ENCODE data around the gene GPAT2. TPM values are rescaled to one million over a fixed set of nuclear protein-coding genes. Genes with fewer than 3 reads are reported as not detected.
"Not testable (repeated sequence)": the region's sequence is repeated elsewhere in the genome, so short reads cannot be mapped to it uniquely, and the experiment has no call there.

The GPAT2 gene
- total and polyA plus RNA-seq, 5 donors = 1.1 to 3.1 (median 1.8) TPM

- intact Hi-C loops (cut with DNase I) = loop anchor here (10.0 kb wide), 1 partner anchor 93 kb away; the partner anchor contains the start of gene ADRA2B (in 4 of the 4)
Observed at GRCh38 chr2:96022126-96022525, 12.6 kb downstream of the GPAT2 start.

GRCh38 chr2:96021142-96021541, 13.6 kb downstream of the GPAT2 start:
- intact Hi-C loops (cut with DNase I) = loop anchor here (10.0 kb wide), 1 partner anchor 94 kb away; the partner anchor contains the start of gene ADRA2B (in 4 of the 4)
- ATAC-seq; H3K4me3 ChIP-seq (ENCODE audit: low read length); H3K27me3 ChIP-seq (ENCODE audit: control insufficient read depth, insufficient read depth); H3K27ac ChIP-seq (ENCODE audit: low read length); H3K4me1 ChIP-seq (ENCODE audit: control insufficient read depth, insufficient read depth, low read length); H3K9me3 ChIP-seq (ENCODE audit: control insufficient read depth, low read length); DNase-seq: not testable (repeated sequence)
- 93% methylated on average over 4 of the region's 4 CpGs for WGBS

More at GRCh38 chr2:96022126-96022525, 12.6 kb downstream of the GPAT2 start:
- not testable (repeated sequence) for H3K4me3 ChIP-seq (ENCODE audit: low read length); H3K9me3 ChIP-seq (ENCODE audit: control insufficient read depth, low read length); H3K27me3 ChIP-seq (ENCODE audit: control insufficient read depth, insufficient read depth); ATAC-seq; H3K4me1 ChIP-seq (ENCODE audit: control insufficient read depth, insufficient read depth, low read length); H3K27ac ChIP-seq (ENCODE audit: low read length); DNase-seq
- 93% methylated on average over 7 of the region's 7 CpGs for whole genome bisulfite sequencing

- H3K4me1 ChIP-seq (ENCODE audit: control insufficient read depth, insufficient read depth, low read length); H3K27me3 ChIP-seq (ENCODE audit: control insufficient read depth, insufficient read depth); DNase-seq; H3K4me3 ChIP-seq (ENCODE audit: low read length); H3K9me3 ChIP-seq (ENCODE audit: control insufficient read depth, low read length); ATAC-seq; H3K27ac ChIP-seq (ENCODE audit: low read length): not testable (repeated sequence)
- WGBS = 59% methylated on average over 4 of the region's 9 CpGs
- intact Hi-C loops (cut with DNase I) = loop anchor here (10.0 kb wide), 1 partner anchor 95 kb away; the partner anchor contains the start of gene ADRA2B (in 4 of the 4)
Observed at GRCh38 chr2:96019909-96020590, 14.7 kb downstream of the GPAT2 start.

- H3K4me3 ChIP-seq (ENCODE audit: low read length); ATAC-seq: not testable (repeated sequence)
- WGBS = 86% methylated on average over 3 of the region's 4 CpGs
Observed at GRCh38 chr2:96016321-96016720, 18.4 kb downstream of the GPAT2 start.

DNA sequence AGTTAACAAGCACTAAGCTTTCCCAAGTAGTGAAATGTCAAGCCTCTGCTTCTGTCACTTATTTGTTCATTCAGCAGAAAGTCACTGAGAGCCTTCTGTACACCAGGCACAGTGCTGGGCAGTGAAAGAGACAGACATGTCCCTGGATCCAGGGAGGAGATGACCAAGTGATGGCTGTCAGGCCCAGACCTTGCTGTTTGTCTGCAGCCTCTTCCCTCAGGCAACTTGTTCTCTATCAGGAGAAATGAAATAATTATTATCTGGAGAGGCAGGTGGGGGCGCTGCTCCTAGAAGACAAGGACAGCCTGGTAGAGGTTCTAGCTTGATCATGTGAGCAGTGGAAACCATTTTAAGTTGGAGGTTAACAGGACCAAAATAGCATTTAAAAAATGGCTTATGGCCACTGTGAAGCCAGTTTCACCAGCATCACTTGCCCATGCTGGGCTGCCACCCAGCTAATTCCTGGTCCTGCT, 21.9 kb downstream of the GPAT2 start:
- H3K4me1 ChIP-seq (ENCODE audit: control insufficient read depth, insufficient read depth, low read length); intact Hi-C loops (cut with DNase I); ATAC-seq; H3K27me3 ChIP-seq (ENCODE audit: control insufficient read depth, insufficient read depth); H3K9me3 ChIP-seq (ENCODE audit: control insufficient read depth, low read length); H3K4me3 ChIP-seq (ENCODE audit: low read length); DNase-seq: not testable (repeated sequence)
- WGBS = 88% methylated on average over 1 of the region's 1 CpG
- H3K27ac ChIP-seq (ENCODE audit: low read length) = peak overlapping the region; percentile 64

More at GRCh38 chr2:96016321-96016720, 18.4 kb downstream of the GPAT2 start:
- H3K4me1 ChIP-seq (ENCODE audit: control insufficient read depth, insufficient read depth, low read length); H3K27me3 ChIP-seq (ENCODE audit: control insufficient read depth, insufficient read depth); H3K27ac ChIP-seq (ENCODE audit: low read length); H3K9me3 ChIP-seq (ENCODE audit: control insufficient read depth, low read length); intact Hi-C loops (cut with DNase I); DNase-seq: not testable (repeated sequence)

DNA sequence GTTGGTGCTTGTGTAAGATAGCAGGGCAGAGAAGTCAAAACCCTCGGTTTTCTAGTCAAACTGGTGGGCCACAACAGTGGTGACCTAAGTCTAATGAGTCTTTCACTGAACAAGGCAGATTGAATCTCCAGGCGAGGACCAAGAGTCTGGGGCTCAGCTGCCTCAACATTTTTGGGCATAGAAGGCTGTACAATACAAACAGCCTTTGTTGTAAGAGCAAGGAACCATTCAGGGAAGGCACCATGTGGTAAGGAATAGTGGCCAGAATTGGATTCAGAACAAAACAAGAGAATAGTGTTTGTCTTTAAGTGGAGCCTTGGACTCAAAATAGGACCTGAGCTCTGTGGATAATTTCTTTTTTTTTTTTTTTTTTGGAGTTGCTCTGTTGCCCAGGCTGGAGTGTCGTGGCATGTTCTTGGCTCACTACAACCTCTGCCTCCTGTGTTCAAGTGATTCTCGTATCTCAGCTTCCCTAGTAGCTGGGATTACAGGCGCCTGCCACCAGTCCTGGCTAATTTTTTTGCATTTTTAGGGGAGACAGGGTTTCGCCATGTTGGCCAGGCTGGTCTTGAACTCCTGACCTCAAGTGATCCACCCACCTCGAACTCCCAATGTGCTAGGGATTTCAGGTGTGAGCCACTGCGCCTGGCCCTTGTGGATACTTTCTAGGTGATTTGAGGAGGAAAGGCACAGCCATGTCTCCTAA, 22.5 kb downstream of the GPAT2 start:
- intact Hi-C loops (cut with DNase I); DNase-seq: not testable (repeated sequence)
- 77% methylated on average over 8 of the region's 8 CpGs for WGBS

DNA sequence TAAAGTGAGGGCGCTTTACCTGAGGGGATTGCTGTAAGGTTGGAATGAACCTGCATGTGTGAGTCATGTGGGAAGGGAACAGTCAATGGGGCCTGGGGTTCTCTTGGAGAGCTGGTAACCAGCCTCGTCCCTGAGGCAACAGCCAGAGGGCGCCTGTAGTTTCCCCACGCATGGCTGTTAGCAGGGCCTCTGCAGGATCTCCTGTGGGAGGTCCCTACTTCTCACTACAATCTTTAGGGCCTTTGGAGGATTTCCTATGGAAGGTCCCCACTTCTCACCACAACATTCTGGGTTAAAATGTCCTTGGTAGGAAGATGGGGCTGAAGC, 23.6 kb downstream of the GPAT2 start:
- not testable (repeated sequence) for H3K9me3 ChIP-seq (ENCODE audit: control insufficient read depth, low read length)
- ATAC-seq = peak; percentile 34 to 40
- DNase-seq = peak in 2 of 3 donors; percentile 63 to 70

More for the DNA sequence above, 22.5 kb downstream of the GPAT2 start:
- not testable (repeated sequence) for ATAC-seq; H3K4me3 ChIP-seq (ENCODE audit: low read length); H3K4me1 ChIP-seq (ENCODE audit: control insufficient read depth, insufficient read depth, low read length); H3K9me3 ChIP-seq (ENCODE audit: control insufficient read depth, low read length); H3K27me3 ChIP-seq (ENCODE audit: control insufficient read depth, insufficient read depth)
- peak overlapping the region; percentile 64 for H3K27ac ChIP-seq (ENCODE audit: low read length)

GRCh38 chr2:96010320-96011128, 24.2 kb downstream of the GPAT2 start:
- H3K4me1 ChIP-seq (ENCODE audit: control insufficient read depth, insufficient read depth, low read length); H3K9me3 ChIP-seq (ENCODE audit: control insufficient read depth, low read length); intact Hi-C loops (cut with DNase I); H3K27me3 ChIP-seq (ENCODE audit: control insufficient read depth, insufficient read depth): not testable (repeated sequence)
- Histone ChIP-seq H3K27ac (ENCODE audit: low read length) (peak overlapping the region; percentile 36), H3K4me3 (ENCODE audit: low read length) (peak overlapping the region; percentile 21)
- peak; percentile 100 for ATAC-seq
- DNase-seq = peak; percentile 98 to 99 (median 99)
- under 1% methylated on average over 34 of the region's 65 CpGs for WGBS

More for the DNA sequence above, 23.6 kb downstream of the GPAT2 start:
- H3K4me3 ChIP-seq (ENCODE audit: low read length); H3K4me1 ChIP-seq (ENCODE audit: control insufficient read depth, insufficient read depth, low read length); H3K27me3 ChIP-seq (ENCODE audit: control insufficient read depth, insufficient read depth); intact Hi-C loops (cut with DNase I); H3K27ac ChIP-seq (ENCODE audit: low read length): not testable (repeated sequence)
- WGBS = 48% methylated on average over 4 of the region's 4 CpGs

DNA sequence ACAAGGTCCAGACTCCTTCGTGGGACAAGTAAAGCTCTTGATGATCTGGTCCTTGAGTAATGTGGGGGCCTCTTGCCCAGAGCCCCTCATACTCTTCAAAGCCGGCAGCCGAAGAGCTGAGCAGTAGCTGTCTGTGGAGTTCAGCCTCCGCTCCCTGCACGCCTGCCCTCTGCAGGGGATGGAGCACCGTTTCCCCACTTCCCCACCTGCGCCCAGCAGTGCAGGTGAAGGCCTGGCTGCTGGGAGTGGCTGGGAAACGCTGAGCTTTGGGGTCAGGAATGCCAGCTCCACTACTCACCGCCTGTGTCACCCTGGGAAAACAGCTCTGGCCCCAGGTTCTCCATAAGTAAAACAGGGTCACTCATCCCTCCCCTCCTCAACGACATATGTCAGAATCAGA, 24.9 kb downstream of the GPAT2 start:
- Histone ChIP-seq H3K27ac (ENCODE audit: low read length) (peak overlapping the region; percentile 36), H3K4me3 (ENCODE audit: low read length) (peak overlapping the region; percentile 29)
- H3K4me1 ChIP-seq (ENCODE audit: control insufficient read depth, insufficient read depth, low read length); H3K27me3 ChIP-seq (ENCODE audit: control insufficient read depth, insufficient read depth); H3K9me3 ChIP-seq (ENCODE audit: control insufficient read depth, low read length); intact Hi-C loops (cut with DNase I): not testable (repeated sequence)
- peak in 2 of 3 donors; percentile 50 to 57 for DNase-seq
- peak; percentile 21 to 30 for ATAC-seq
- WGBS = 12% methylated on average over 10 of the region's 10 CpGs

DNA sequence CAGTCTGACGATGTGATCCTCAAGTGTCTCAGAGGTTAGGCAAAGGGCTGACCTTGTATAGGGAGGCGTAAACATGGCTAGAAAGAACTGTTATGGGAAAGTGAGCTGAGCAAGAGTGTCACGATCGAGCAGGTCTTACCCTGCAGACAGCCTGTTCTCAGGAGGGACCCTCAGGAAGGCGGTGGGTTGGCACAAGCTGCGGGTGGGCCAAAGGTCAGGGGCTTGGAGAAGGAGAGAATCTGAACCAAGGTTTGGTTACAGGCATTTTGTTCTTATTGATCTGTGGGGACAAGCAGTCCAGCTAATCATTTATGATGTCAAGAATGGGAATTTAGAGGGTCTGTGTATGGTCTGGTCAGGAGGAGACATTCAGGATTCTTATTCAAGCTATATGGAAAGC, 26.7 kb downstream of the GPAT2 start:
- H3K9me3 ChIP-seq (ENCODE audit: control insufficient read depth, low read length); H3K27ac ChIP-seq (ENCODE audit: low read length); H3K4me3 ChIP-seq (ENCODE audit: low read length); ATAC-seq; DNase-seq; intact Hi-C loops (cut with DNase I); H3K27me3 ChIP-seq (ENCODE audit: control insufficient read depth, insufficient read depth); H3K4me1 ChIP-seq (ENCODE audit: control insufficient read depth, insufficient read depth, low read length): not testable (repeated sequence)
- WGBS = 77% methylated on average over 6 of the region's 6 CpGs
